ENCODE measurements around the gene MDN1.
"Not testable (repeated sequence)": the region's sequence is repeated elsewhere in the genome, so short reads cannot be mapped to it uniquely, and the experiment has no call there.

Gene MDN1

GRCh38 chr6:89745096-89745495, 74.5 kb downstream of the MDN1 start:
- no peak overlapping the region for H3K4me3 ChIP-seq (ENCODE audit: low read length)
- no peak overlapping the region for H2AFZ ChIP-seq (ENCODE audit: low read depth, low read length)
- no peak overlapping the region for H3K27ac ChIP-seq (ENCODE audit: low read length)
- H3K9me3 ChIP-seq (ENCODE audit: insufficient read depth, low read length): no peaks in the 10 kb centered on the region
- no peak overlapping the region for H3K9ac ChIP-seq (ENCODE audit: low read length)
- no peak overlapping the region for H3K4me2 ChIP-seq (ENCODE audit: low read length)
- TF ChIP-seq EZH2phosphoT487 (IDR thresholded peaks at IDR 0.05; ENCODE audit: low read depth) (no peak), CTCF (IDR thresholded peaks at IDR 0.05; ENCODE audit: low read depth, low read length) (no peak)
- H4K20me1 ChIP-seq (ENCODE audit: insufficient read depth, low read length): no peaks in the 10 kb centered on the region
- H3K36me3 ChIP-seq (replicated peaks; ENCODE audit: low read depth, low read length): peaks cover 14% of the 10 kb centered on the region
- no peaks in the 10 kb centered on the region for H3K4me1 ChIP-seq (ENCODE audit: low read length)
- no peaks in the 10 kb centered on the region for H3K27me3 ChIP-seq (ENCODE audit: low read depth, low read length)
- no peaks in the 10 kb centered on the region for H3K79me2 ChIP-seq (ENCODE audit: low read length)

GRCh38 chr6:89736893-89737292, 82.7 kb downstream of the MDN1 start:
- H3K36me3 ChIP-seq (replicated peaks; ENCODE audit: low read depth, low read length): peaks cover 22% of the 10 kb centered on the region
- H2AFZ ChIP-seq (ENCODE audit: low read depth, low read length): no peak overlapping the region
- no peaks in the 10 kb centered on the region for H3K4me1 ChIP-seq (ENCODE audit: low read length)
- no peaks in the 10 kb centered on the region for H3K27me3 ChIP-seq (ENCODE audit: low read depth, low read length)
- no peak overlapping the region for H3K4me3 ChIP-seq (ENCODE audit: low read length)
- H3K79me2 ChIP-seq (ENCODE audit: low read length): no peaks in the 10 kb centered on the region
- no peak overlapping the region for H3K4me2 ChIP-seq (ENCODE audit: low read length)
- TF ChIP-seq CTCF (IDR thresholded peaks at IDR 0.05; ENCODE audit: low read depth, low read length): no peak
- no peak for TF ChIP-seq EZH2phosphoT487 (IDR thresholded peaks at IDR 0.05; ENCODE audit: low read depth)
- H3K27ac ChIP-seq (ENCODE audit: low read length): no peak overlapping the region
- H3K9ac ChIP-seq (ENCODE audit: low read length): no peak overlapping the region
- H3K9me3 ChIP-seq (ENCODE audit: insufficient read depth, low read length): no peaks in the 10 kb centered on the region
- H4K20me1 ChIP-seq (ENCODE audit: insufficient read depth, low read length): no peaks in the 10 kb centered on the region

- Histone ChIP-seq H3K36me3 (replicated peaks; ENCODE audit: low read depth, low read length) (peaks cover 21% of the 10 kb centered on the region), H3K4me1 (ENCODE audit: low read length) (no peaks in the 10 kb centered on the region), H3K4me3 (ENCODE audit: low read length) (no peak overlapping the region), H3K9ac (ENCODE audit: low read length) (no peak overlapping the region), H2AFZ (ENCODE audit: low read depth, low read length) (no peak overlapping the region), H3K9me3 (ENCODE audit: insufficient read depth, low read length) (no peaks in the 10 kb centered on the region), H3K27ac (ENCODE audit: low read length) (no peak overlapping the region), H3K4me2 (ENCODE audit: low read length) (no peak overlapping the region), H3K79me2 (ENCODE audit: low read length) (no peaks in the 10 kb centered on the region), H4K20me1 (ENCODE audit: insufficient read depth, low read length) (no peaks in the 10 kb centered on the region), H3K27me3 (ENCODE audit: low read depth, low read length) (no peaks in the 10 kb centered on the region)
- no peak for TF ChIP-seq EZH2phosphoT487 (IDR thresholded peaks at IDR 0.05; ENCODE audit: low read depth)
These were observed 85.1 kb downstream of the MDN1 start for GRCh38 chr6:89734526-89734925.

- Histone ChIP-seq H3K4me2 (ENCODE audit: low read length) (no peak overlapping the region), H4K20me1 (ENCODE audit: insufficient read depth, low read length) (no peaks in the 10 kb centered on the region), H3K9me3 (ENCODE audit: insufficient read depth, low read length) (no peaks in the 10 kb centered on the region), H3K4me3 (ENCODE audit: low read length) (no peak overlapping the region), H3K27me3 (ENCODE audit: low read depth, low read length) (no peaks in the 10 kb centered on the region), H3K4me1 (ENCODE audit: low read length) (no peaks in the 10 kb centered on the region), H3K27ac (ENCODE audit: low read length) (no peak overlapping the region), H3K36me3 (replicated peaks; ENCODE audit: low read depth, low read length) (peaks cover 29% of the 10 kb centered on the region), H3K9ac (ENCODE audit: low read length) (no peak overlapping the region), H3K79me2 (ENCODE audit: low read length) (no peaks in the 10 kb centered on the region), H2AFZ (ENCODE audit: low read depth, low read length) (no peak overlapping the region)
- TF ChIP-seq EZH2phosphoT487 (IDR thresholded peaks at IDR 0.05; ENCODE audit: low read depth) (no peak), CTCF (IDR thresholded peaks at IDR 0.05; ENCODE audit: low read depth, low read length) (no peak)
These were observed 87.5 kb downstream of the MDN1 start for GRCh38 chr6:89731924-89732567.

GRCh38 chr6:89731262-89731661, 88.3 kb downstream of the MDN1 start:
- not testable (repeated sequence) for H3K4me3 ChIP-seq (ENCODE audit: low read length); H3K9me3 ChIP-seq (ENCODE audit: insufficient read depth, low read length); H3K27me3 ChIP-seq (ENCODE audit: low read depth, low read length); H3K4me1 ChIP-seq (ENCODE audit: low read length); H3K27ac ChIP-seq (ENCODE audit: low read length); H3K4me2 ChIP-seq (ENCODE audit: low read length); H3K9ac ChIP-seq (ENCODE audit: low read length); H4K20me1 ChIP-seq (ENCODE audit: insufficient read depth, low read length); H2AFZ ChIP-seq (ENCODE audit: low read depth, low read length); H3K79me2 ChIP-seq (ENCODE audit: low read length)
- peaks cover 33% of the 10 kb centered on the region for H3K36me3 ChIP-seq (replicated peaks; ENCODE audit: low read depth, low read length)

Measured in OCI-LY3 (cell line).